Neural cell (in vitro differentiated cells): ENCODE results near the gene RIBC1.

Experiments used
- EP300 ChIP-seq: fragments of 450-650 bp; conservative IDR thresholded peaks from 2 replicates; pipeline ENCODE4 v1.6.1; 2014; ENCODE audit warnings: antibody characterized with exemption, mild to moderate bottlenecking, moderate library complexity; ENCODE audit not compliant: poor library complexity, severe bottlenecking
- EZH2 ChIP-seq: fragments of 200-600, 300-800 bp; shearing (Covaris generic), sonication (generic); IDR thresholded peaks from 2 replicates; pipeline ENCODE4 v1.6.1; 2014; ENCODE audit warnings: antibody characterized with exemption, low read length, borderline replicate concordance, mild to moderate bottlenecking; ENCODE audit not compliant: insufficient read depth, poor library complexity, severe bottlenecking
- TAF1 ChIP-seq: IDR thresholded peaks from 2 replicates; pipeline ENCODE4 v1.6.1; 2012; ENCODE audit warnings: low read depth
- TF ChIP-seq, protein P1 (sequence below): fragments of 450-650 bp; IDR thresholded peaks from 2 replicates; pipeline ENCODE4 v1.5.1; 2014; ENCODE audit warnings: antibody characterized with exemption, mild to moderate bottlenecking, moderate library complexity; ENCODE audit not compliant: poor library complexity, severe bottlenecking

DNA sequence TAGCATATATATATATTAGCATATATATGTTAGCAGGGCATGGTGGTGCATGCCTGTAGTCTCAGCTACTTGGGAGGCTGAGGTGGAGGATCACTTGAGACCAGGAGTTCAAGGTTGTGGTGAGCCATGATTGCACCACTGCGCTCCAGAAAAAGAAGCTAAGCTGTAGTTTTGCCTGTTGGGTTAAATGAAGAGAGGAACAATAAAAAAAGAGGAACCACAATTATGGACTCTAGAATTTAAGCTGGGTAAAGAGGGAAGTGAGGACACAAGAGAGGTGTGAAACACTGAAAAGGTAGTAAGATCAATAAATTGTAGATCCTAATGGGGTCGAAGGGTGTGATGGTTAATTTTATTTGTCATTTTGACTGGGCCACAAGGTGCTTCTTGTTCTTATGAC is 52.0 kb downstream of the RIBC1 start:
- TF ChIP-seq EP300 (no peak), TAF1 (no peak), EZH2 (no peak)
- TF ChIP-seq, protein P1, sequence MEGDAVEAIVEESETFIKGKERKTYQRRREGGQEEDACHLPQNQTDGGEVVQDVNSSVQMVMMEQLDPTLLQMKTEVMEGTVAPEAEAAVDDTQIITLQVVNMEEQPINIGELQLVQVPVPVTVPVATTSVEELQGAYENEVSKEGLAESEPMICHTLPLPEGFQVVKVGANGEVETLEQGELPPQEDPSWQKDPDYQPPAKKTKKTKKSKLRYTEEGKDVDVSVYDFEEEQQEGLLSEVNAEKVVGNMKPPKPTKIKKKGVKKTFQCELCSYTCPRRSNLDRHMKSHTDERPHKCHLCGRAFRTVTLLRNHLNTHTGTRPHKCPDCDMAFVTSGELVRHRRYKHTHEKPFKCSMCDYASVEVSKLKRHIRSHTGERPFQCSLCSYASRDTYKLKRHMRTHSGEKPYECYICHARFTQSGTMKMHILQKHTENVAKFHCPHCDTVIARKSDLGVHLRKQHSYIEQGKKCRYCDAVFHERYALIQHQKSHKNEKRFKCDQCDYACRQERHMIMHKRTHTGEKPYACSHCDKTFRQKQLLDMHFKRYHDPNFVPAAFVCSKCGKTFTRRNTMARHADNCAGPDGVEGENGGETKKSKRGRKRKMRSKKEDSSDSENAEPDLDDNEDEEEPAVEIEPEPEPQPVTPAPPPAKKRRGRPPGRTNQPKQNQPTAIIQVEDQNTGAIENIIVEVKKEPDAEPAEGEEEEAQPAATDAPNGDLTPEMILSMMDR = no peak
